ENCODE results near the gene MUC3A. TPM values are rescaled to one million over a fixed set of nuclear protein-coding genes. Genes with fewer than 3 reads are reported as not detected.

Gene MUC3A
- total RNA-seq, 4 donors from 2014 or later, result 0.22 TPM; not detected in 3

GRCh38 chr7:100943693-100944092 is 5.6 kb upstream of the MUC3A start:
- no peak for DNase-seq (ENCODE audit: low spot score in 2 of 2)
- no peaks in the 10 kb centered on the region for H3K36me3 ChIP-seq
- no peak for TF ChIP-seq POLR2A (IDR thresholded peaks at IDR 0.05)
- TF ChIP-seq CTCF (IDR thresholded peaks at IDR 0.05), result no peak
- TF ChIP-seq EP300 (IDR thresholded peaks at IDR 0.05), result no peak
- no peak overlapping the region for H3K27ac ChIP-seq
- H3K4me1 ChIP-seq, result no peaks in the 10 kb centered on the region
- WGBS, 2 donors, result 76 to 87% methylated on average over 5 of the region's 5 CpGs
- no peak overlapping the region for H3K4me3 ChIP-seq
- H3K9me3 ChIP-seq, result peaks cover 0 to 30% (median 0%) of the 10 kb centered on the region in 4 donors
- peaks cover 0 to 5% of the 10 kb centered on the region in 2 donors for H3K27me3 ChIP-seq

- H3K4me3 ChIP-seq, result no peak overlapping the region
- no peak overlapping the region for H3K27ac ChIP-seq
- H3K27me3 ChIP-seq, result peaks cover 0 to 7% of the 10 kb centered on the region in 2 donors
- TF ChIP-seq CTCF (IDR thresholded peaks at IDR 0.05) (no peak), POLR2A (IDR thresholded peaks at IDR 0.05) (no peak), EP300 (IDR thresholded peaks at IDR 0.05) (no peak)
- 71 to 79% methylated on average over 4 of the region's 4 CpGs for WGBS, 2 donors
- DNase-seq (ENCODE audit: low spot score in 2 of 2), result no peak
- H3K9me3 ChIP-seq, result peaks cover 0 to 28% (median 0%) of the 10 kb centered on the region in 4 donors
- no peaks in the 10 kb centered on the region for H3K36me3 ChIP-seq
- no peaks in the 10 kb centered on the region for H3K4me1 ChIP-seq
Observed at GRCh38 chr7:100944138-100944537, 5.2 kb upstream of the MUC3A start.

- WGBS, 2 donors, result 86 to 91% methylated on average over 4 of the region's 4 CpGs
Observed at GRCh38 chr7:100946111-100946510, 3.2 kb upstream of the MUC3A start.

GRCh38 chr7:100946766-100947365 is 2.5 kb upstream of the MUC3A start:
- H3K9me3 ChIP-seq, result peaks cover 0 to 11% (median 0%) of the 10 kb centered on the region in 4 donors
- 69 to 76% methylated on average over 11 of the region's 11 CpGs for WGBS, 2 donors
- H3K27me3 ChIP-seq, result peaks cover 0 to 31% of the 10 kb centered on the region in 2 donors
- no peaks in the 10 kb centered on the region for H3K4me1 ChIP-seq
- DNase-seq (ENCODE audit: low spot score in 2 of 2), result no peak
- H3K4me3 ChIP-seq, result no peak overlapping the region
- H3K27ac ChIP-seq, result no peak overlapping the region
- H3K36me3 ChIP-seq, result no peaks in the 10 kb centered on the region
- no peak for TF ChIP-seq POLR2A (IDR thresholded peaks at IDR 0.05)
- TF ChIP-seq CTCF (IDR thresholded peaks at IDR 0.05), result no peak
- TF ChIP-seq EP300 (IDR thresholded peaks at IDR 0.05), result no peak

More at GRCh38 chr7:100946111-100946510, 3.2 kb upstream of the MUC3A start:
- Histone ChIP-seq H3K36me3 (no peaks in the 10 kb centered on the region), H3K9me3 (peaks cover 0 to 11% (median 0%) of the 10 kb centered on the region in 4 donors), H3K27ac (no peak overlapping the region), H3K4me1 (no peaks in the 10 kb centered on the region), H3K4me3 (no peak overlapping the region), H3K27me3 (peaks cover 0 to 23% of the 10 kb centered on the region in 2 donors)
- TF ChIP-seq CTCF (IDR thresholded peaks at IDR 0.05) (no peak), EP300 (IDR thresholded peaks at IDR 0.05) (no peak), POLR2A (IDR thresholded peaks at IDR 0.05) (no peak)
- DNase-seq (ENCODE audit: low spot score in 2 of 2), result no peak

- Histone ChIP-seq H3K9me3 (peaks cover 0 to 11% (median 0%) of the 10 kb centered on the region in 4 donors), H3K4me1 (no peaks in the 10 kb centered on the region), H3K4me3 (no peak overlapping the region), H3K27me3 (peaks cover 0 to 40% of the 10 kb centered on the region in 2 donors), H3K36me3 (no peaks in the 10 kb centered on the region), H3K27ac (no peak overlapping the region)
- WGBS, 2 donors, result 74% methylated on average over 5 of the region's 5 CpGs
- no peak for DNase-seq (ENCODE audit: low spot score in 2 of 2)
- TF ChIP-seq CTCF (IDR thresholded peaks at IDR 0.05) (no peak), POLR2A (IDR thresholded peaks at IDR 0.05) (no peak), EP300 (IDR thresholded peaks at IDR 0.05) (no peak)
Observed at GRCh38 chr7:100947792-100948191, 1.5 kb upstream of the MUC3A start.
